ENCODE results near the gene PHACTR3. TPM values are rescaled to one million over a fixed set of nuclear protein-coding genes. Genes with fewer than 3 reads are reported as not detected.

The PHACTR3 gene
- total RNA-seq, 1 donor from 2014 or later, result 1.1 TPM

DNA sequence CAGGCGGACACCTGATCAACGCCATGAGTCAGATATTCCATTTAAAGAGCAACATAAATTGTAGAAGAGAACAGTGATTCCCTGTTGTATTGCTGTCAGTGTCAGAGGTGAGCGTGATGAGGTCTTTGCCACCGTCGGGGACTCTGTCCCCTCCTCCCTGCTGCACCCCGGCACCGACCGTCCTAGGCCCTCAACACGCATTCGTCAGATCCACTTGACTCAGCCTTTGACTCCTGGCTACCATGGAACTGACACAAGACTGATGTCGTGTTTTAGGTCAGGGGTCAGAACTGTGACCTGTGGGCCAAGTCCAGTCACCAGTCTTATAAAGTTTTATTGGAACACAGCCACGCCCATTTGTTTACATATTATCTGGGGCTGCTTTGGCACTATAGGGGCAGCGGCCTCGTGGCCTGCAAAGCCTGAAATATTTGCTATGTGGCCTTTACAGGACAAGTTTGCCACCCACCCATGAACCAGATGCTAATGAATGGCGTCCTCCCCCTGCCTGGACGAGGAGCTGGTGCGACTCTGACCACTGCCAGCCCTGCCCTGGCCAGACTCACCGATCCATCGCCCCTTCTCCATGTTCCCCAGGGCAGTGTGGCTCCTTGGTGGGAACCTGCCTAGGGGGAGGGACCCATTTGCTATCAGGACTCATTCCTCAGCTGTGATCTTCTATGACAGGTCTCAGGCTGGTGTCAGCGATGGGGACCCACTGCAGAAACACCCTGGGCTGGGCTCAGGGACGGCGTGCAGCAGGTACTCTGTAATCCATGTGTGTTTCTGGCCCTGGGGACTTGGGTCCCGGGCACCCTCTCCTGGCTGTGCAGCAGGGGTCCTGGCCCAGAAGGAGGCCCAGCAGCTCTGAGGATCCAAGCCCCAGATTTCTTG lies 37.5 kb upstream of the PHACTR3 start:
- no peaks in the 10 kb centered on the region for H3K36me3 Mint-ChIP-seq (ENCODE audit: insufficient read depth)
- H3K27me3 Mint-ChIP-seq, result peaks cover 30% of the 10 kb centered on the region
- no peak for DNase-seq (ENCODE audit: low spot score, unreplicated experiment)
- H3K4me3 Mint-ChIP-seq (ENCODE audit: low read depth), result no peak overlapping the region
- H3K27ac Mint-ChIP-seq, result no peak overlapping the region
- TF ChIP-seq, protein P1, sequence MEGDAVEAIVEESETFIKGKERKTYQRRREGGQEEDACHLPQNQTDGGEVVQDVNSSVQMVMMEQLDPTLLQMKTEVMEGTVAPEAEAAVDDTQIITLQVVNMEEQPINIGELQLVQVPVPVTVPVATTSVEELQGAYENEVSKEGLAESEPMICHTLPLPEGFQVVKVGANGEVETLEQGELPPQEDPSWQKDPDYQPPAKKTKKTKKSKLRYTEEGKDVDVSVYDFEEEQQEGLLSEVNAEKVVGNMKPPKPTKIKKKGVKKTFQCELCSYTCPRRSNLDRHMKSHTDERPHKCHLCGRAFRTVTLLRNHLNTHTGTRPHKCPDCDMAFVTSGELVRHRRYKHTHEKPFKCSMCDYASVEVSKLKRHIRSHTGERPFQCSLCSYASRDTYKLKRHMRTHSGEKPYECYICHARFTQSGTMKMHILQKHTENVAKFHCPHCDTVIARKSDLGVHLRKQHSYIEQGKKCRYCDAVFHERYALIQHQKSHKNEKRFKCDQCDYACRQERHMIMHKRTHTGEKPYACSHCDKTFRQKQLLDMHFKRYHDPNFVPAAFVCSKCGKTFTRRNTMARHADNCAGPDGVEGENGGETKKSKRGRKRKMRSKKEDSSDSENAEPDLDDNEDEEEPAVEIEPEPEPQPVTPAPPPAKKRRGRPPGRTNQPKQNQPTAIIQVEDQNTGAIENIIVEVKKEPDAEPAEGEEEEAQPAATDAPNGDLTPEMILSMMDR (IDR thresholded peaks at IDR 0.05; ENCODE audit: unreplicated experiment), result no peak
- H3K9me3 Mint-ChIP-seq (ENCODE audit: low read depth), result no peaks in the 10 kb centered on the region
- peaks cover under 1% of the 10 kb centered on the region for H3K4me1 Mint-ChIP-seq (ENCODE audit: low read depth)

DNA sequence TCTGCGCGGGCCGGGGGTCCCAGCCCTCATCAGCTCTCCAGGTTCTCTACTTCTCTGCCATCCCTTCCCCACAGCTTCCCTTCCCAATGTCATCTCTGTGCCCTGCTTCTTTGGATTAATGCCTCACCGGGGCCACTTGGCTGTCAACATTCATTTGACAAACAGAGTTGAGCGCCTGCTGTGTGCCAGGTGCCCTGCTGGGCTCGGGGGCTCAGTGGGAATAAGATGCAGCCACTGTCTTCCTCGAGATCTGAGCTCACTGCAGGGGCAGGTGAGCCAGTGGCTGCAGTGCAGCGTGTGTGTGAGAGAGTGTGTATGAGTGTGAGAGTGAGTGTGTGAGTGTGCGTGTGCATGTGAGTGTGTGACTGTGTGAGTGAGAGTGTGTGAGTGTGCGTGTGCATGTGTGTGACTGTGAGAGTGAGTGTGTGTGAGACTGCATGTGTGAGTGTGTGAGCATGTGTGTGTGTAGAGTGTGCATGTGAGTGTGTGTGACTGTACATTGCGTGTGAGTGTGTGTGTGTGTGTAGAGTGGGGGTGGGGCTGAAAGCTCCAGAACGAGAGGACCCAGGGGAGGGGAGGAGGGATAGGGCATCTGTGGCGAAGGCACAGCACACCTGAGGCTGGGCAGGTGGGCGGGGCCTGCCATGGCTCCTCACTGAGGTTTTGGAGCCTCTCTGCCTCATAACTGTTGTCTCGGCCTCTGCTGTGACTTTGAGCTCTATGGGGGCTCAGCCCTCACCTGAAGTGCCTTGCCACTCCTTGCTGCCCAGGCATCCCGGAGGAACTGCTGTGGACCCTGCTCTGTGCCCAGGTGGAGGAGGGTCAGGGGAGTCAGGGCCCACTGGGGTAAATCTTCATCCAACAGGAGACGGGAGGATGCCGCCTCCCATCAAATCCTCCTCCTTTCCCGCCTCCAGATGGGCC lies 36.5 kb upstream of the PHACTR3 start:
- no peak overlapping the region for H3K4me3 Mint-ChIP-seq (ENCODE audit: low read depth)
- no peak for DNase-seq (ENCODE audit: low spot score, unreplicated experiment)

DNA sequence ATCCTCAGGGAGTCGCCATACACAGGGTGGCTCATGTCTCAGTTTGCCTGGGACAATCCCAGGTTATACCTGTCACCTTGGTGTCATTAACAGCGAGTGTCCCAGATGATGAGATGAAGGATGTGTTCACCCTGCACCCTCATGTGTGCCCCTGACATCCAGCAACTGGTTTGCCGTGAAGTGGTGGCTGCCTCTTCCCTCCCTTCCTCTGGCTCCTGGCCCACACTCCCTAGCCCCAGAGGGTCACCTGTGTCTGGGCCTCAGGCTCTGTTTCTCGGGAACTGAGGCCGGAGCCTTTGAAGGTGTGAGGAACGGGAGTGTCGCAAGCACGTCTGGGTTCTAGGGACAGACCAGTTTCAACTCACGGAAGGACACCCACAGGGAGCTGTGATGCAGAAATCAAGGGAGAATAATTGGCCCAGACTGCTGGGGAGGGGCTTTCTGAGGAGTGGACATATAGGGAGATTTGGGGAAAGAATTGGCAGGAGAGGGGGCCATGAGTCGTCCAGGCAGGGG lies 35.8 kb upstream of the PHACTR3 start:
- TF ChIP-seq, protein P1 (IDR thresholded peaks at IDR 0.05; ENCODE audit: unreplicated experiment), result no peak
- Mint-ChIP-seq H3K27me3 (peaks cover 42% of the 10 kb centered on the region), H3K9me3 (ENCODE audit: low read depth) (no peaks in the 10 kb centered on the region), H3K4me1 (ENCODE audit: low read depth) (peaks cover 2% of the 10 kb centered on the region), H3K27ac (no peak overlapping the region), H3K36me3 (ENCODE audit: insufficient read depth) (no peaks in the 10 kb centered on the region), H3K4me3 (ENCODE audit: low read depth) (no peak overlapping the region)
- DNase-seq (ENCODE audit: low spot score, unreplicated experiment), result no peak

More for the DNA sequence above, 36.5 kb upstream of the PHACTR3 start:
- H3K27me3 Mint-ChIP-seq, result peaks cover 35% of the 10 kb centered on the region
- H3K36me3 Mint-ChIP-seq (ENCODE audit: insufficient read depth), result no peaks in the 10 kb centered on the region
- H3K27ac Mint-ChIP-seq, result no peak overlapping the region
- peaks cover 2% of the 10 kb centered on the region for H3K4me1 Mint-ChIP-seq (ENCODE audit: low read depth)
- TF ChIP-seq, protein P1 (IDR thresholded peaks at IDR 0.05; ENCODE audit: unreplicated experiment), result no peak
- no peaks in the 10 kb centered on the region for H3K9me3 Mint-ChIP-seq (ENCODE audit: low read depth)

DNA sequence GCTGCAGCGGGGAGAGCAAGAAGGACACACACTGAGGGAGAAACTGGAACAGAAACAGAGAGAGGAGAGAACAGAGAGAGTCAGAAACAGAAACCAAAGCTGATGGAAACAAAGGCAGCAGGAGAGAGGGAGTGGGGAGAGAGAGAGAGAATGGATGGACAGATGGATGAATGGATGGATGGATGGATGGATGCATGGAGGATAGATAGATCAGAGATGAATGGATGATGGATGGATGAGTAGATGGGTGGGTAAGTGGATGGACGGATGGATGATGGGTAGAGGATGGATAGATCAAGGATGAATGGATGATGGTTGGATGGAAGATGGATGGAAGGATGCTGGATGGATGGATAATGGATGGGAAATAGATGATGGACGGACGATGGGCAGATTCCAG lies 35.0 kb upstream of the PHACTR3 start:
- DNase-seq (ENCODE audit: low spot score, unreplicated experiment), result no peak
- Mint-ChIP-seq H3K9me3 (ENCODE audit: low read depth) (no peaks in the 10 kb centered on the region), H3K36me3 (ENCODE audit: insufficient read depth) (no peaks in the 10 kb centered on the region), H3K27ac (no peak overlapping the region), H3K4me3 (ENCODE audit: low read depth) (no peak overlapping the region), H3K4me1 (ENCODE audit: low read depth) (peaks cover 2% of the 10 kb centered on the region), H3K27me3 (peaks cover 45% of the 10 kb centered on the region)
- TF ChIP-seq, protein P1 (IDR thresholded peaks at IDR 0.05; ENCODE audit: unreplicated experiment), result no peak

DNA sequence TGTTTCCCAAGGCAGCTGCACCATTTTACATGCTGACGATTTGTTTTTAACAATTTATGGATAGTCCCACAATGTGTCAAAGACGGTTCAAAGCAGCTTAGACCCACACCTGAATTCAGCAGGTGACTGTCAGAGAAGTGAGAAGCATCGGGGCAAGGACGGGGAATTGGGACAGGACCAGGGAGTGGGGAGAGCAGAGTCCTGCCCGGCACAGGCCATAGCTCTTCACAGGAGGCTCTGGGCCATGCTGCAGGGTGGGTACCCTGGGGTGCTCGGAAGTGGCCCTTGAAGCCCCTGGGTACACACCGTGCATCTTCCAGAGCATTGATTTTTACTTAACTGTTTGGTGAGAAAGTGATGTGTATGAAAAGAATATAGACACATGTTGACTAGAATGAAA lies 33.2 kb upstream of the PHACTR3 start:
- H3K4me1 Mint-ChIP-seq (ENCODE audit: low read depth), result peaks cover 2% of the 10 kb centered on the region
- no peak overlapping the region for H3K4me3 Mint-ChIP-seq (ENCODE audit: low read depth)
- no peak for DNase-seq (ENCODE audit: low spot score, unreplicated experiment)
- no peaks in the 10 kb centered on the region for H3K36me3 Mint-ChIP-seq (ENCODE audit: insufficient read depth)
- TF ChIP-seq, protein P1 (IDR thresholded peaks at IDR 0.05; ENCODE audit: unreplicated experiment), result no peak
- H3K27me3 Mint-ChIP-seq, result peaks cover 62% of the 10 kb centered on the region
- no peak overlapping the region for H3K27ac Mint-ChIP-seq
- no peaks in the 10 kb centered on the region for H3K9me3 Mint-ChIP-seq (ENCODE audit: low read depth)

All from progenitor cell of endocrine pancreas (in vitro differentiated cells).